Gastroesophageal sphincter (tissue), 3 donors: ENCODE results near the gene LSG1.

ENCODE experiments used
- EP300 ChIP-seq: sonication (generic); formaldehyde crosslinking; IDR thresholded peaks from one replicate; pipeline ENCODE4 v1.6.1; 2017; ENCODE audit warnings: antibody characterized with exemption, mild to moderate bottlenecking
- POLR2A ChIP-seq, 2 donors: fragments of 450-650 bp; IDR thresholded peaks; one replicate each; pipeline ENCODE4 v1.6.1; 2017; ENCODE audit warnings: antibody characterized with exemption in 2 of 2, mild to moderate bottlenecking in 2 of 2, moderate library complexity in 1 of 2
- POLR2AphosphoS5 ChIP-seq: sonication (generic); formaldehyde crosslinking; IDR thresholded peaks from one replicate; pipeline ENCODE4 v1.6.1; 2017; ENCODE audit warnings: antibody characterized with exemption
- TF ChIP-seq, protein P1 (sequence below), 4 experiments: fragments of 200-600 bp in 2 of 4; fragments of 450-650 bp in 2 of 4; sonication (generic) in 1 of 4; IDR thresholded peaks; one replicate each; pipeline ENCODE4 v1.5.1; 2017 to 2019; ENCODE audit warnings: antibody characterized with exemption in 4 of 4, mild to moderate bottlenecking in 2 of 4, moderate library complexity in 2 of 4

DNA sequence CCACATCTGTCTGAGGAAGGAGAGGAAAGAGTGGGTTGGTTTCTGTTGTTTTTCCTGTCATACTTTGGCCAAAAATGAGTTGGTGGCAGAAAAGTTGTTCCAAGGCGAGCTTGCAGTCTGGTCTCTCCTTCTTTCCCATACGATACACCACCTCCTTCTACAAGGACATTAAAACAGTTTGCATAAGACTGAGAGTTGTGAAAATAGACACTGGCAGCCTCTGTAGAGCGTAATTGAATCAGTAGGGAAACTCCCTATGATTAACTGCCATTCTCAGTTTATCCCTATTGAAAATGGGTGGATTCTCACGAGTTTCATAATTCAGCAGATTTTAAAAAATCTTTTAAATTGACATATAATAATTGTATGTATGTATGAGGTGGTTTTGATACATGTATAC, 3.7 kb upstream of the LSG1 start:
- TF ChIP-seq POLR2AphosphoS5, result no peak
- TF ChIP-seq POLR2A (IDR thresholded peaks at IDR 0.05), result no peak
- no peak for TF ChIP-seq EP300
- TF ChIP-seq, protein P1, sequence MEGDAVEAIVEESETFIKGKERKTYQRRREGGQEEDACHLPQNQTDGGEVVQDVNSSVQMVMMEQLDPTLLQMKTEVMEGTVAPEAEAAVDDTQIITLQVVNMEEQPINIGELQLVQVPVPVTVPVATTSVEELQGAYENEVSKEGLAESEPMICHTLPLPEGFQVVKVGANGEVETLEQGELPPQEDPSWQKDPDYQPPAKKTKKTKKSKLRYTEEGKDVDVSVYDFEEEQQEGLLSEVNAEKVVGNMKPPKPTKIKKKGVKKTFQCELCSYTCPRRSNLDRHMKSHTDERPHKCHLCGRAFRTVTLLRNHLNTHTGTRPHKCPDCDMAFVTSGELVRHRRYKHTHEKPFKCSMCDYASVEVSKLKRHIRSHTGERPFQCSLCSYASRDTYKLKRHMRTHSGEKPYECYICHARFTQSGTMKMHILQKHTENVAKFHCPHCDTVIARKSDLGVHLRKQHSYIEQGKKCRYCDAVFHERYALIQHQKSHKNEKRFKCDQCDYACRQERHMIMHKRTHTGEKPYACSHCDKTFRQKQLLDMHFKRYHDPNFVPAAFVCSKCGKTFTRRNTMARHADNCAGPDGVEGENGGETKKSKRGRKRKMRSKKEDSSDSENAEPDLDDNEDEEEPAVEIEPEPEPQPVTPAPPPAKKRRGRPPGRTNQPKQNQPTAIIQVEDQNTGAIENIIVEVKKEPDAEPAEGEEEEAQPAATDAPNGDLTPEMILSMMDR (IDR thresholded peaks at IDR 0.05), result no peak
